Stimulated activated CD4-positive, alpha-beta T cell treated with anti-CD3 and anti-CD28 coated beads, TNF-alpha, amount 100 ng/mL, for 48 hours (primary cell): ENCODE data around the gene SUMO3.
"Not testable (repeated sequence)": the region's sequence is repeated elsewhere in the genome, so short reads cannot be mapped to it uniquely, and the experiment has no call there.

Experiments used
- DNase-seq, 3 donors: peaks; one replicate each; pipeline ENCODE4 v3.0.0-alpha.2; 2020; ENCODE audit warnings: low read depth in 3 of 3

SUMO3 gene

DNA sequence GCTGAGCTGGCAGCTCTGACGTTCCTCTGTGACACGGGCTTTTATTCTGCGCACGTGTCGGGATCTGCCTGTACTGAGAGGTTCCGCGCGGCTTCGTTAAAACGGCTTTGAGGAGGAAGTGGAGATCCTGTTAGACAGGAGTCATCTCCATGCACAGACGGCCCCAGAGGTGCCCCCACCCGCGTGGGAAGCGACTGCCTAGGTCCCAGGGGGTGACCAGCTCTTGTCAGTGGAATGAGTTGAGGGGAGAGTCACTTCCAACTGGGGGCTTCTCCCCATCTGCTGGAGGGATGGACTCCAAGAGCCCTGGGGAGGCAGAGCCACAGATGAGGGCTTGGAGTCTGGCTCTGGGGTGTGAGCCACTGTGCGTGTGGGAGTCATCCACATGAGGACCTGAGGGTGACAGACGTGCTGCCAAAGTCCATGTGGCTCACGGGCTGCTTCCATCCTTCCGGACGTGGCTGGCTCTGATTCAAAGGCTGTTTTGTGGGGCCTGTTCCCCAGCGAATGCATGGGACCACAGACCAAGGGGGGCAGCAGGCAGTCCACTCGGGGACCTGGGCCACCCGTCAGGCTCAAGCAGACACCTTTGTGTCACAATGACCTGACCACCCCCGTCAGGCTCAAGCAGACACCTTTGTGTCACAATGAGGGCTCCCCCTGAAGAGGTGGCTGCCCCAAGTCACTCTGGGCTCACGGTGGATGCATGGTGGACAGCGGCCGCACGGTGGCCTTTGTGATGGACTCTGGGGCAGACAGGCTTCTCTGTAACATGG, 28.8 kb upstream of the SUMO3 start:
- DNase-seq = no peak

DNA sequence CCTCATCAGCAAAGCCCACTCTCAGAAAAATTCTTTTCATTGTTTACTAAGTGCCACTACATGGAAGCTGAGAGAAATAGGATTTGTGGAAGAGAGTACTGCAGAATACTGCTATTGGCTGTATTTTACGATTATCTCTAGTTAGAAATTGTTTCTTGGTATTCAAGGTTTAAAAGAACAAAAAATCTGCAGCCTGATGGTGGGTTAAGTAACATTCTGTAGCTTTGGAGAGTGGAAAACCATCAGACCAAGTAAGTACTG, 28.3 kb upstream of the SUMO3 start:
- DNase-seq = no peak

DNA sequence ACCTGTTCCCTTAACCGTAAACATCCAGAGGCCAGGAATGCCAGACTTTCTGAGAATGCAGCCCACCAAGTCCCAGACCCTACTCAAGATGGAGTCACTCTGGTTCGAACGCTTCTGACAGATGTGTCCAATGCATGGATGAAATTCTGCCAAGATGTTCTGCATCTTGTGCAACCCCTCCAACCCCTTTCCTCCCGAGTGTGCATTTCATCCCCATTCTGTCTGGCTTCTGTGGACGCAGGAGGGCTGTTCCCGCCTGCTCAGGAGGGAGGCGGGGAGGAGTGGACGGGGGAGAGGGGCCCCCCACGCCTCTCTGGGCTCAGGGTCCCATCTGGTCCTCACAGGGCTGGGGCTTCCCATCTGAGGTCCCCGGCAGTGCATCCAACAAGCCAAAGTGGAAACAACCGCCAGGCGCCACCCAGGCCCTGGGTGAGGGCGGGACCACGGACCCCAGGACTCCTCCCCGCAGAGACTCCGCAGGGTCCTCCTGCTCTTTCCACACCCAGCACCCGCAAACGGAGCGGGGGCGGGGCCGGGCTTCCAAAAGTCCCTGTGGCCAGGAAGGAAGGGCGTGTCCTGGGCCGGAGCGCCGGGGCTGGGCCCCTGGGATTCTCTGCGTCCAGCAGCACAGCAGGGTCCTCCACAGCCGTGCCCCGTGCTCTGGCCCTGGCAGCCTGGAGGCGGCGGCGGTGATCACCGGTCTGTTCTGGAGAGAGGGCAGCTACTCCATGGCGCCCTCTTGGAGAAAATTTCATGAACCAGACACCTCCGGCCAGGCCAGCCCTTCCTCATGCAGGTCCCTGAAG, 27.8 kb upstream of the SUMO3 start:
- peak; percentile 41 to 61 (median 41) for DNase-seq

DNA sequence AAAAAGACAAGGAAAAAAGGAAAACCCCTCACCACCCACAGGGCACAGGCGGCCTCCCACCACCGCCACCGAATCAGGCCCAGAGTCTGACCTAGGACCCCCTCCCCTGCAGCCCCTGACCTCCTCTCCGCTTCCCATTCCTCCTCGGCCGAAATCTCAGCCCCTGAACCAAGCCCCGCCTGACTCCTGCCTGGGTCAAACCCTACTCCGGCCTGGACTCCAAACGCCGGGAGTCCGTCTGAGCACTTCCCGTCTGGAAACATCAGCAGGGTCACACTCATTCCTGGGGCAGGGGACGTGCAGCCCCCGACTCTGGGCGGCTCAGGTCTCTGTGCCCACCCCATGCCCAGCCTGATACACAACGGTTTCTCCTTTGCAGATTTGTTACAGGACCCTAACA, 26.4 kb upstream of the SUMO3 start:
- no peak for DNase-seq

DNA sequence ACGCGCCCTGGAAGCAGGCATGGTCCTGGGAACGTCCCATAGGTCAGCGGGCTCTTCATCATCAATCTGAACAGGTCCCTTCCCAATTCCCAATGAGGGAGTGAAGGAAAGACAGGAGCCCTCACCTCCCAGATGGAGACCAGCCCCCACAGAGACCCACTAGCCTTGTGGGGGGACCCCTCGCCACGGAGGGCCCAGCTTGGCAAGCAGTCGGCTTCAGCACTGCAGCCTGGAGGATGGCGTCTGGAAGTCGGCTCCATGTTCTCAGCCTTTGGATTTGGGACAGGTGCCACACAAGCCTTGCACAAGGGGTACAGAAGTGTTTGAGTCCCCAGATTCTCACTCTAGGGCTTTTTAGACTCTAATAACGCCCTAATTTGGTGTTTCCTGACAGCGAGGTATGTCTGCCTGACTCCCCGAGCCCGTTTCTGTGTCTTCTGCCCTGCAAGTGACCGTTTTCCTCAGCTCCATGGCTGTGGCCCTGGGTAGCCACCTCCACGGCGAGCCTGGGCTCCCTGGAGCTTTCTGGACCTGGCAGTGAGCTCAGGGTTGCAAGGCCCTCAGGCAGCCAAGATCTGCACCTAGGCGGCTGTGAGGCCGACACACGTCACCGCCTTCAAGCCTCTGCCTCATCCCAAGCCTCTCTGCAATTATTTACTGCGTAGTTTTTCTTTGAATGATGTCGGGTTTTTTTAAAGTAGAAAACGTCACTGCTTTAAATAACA, 25.0 kb upstream of the SUMO3 start:
- DNase-seq = no peak

DNA sequence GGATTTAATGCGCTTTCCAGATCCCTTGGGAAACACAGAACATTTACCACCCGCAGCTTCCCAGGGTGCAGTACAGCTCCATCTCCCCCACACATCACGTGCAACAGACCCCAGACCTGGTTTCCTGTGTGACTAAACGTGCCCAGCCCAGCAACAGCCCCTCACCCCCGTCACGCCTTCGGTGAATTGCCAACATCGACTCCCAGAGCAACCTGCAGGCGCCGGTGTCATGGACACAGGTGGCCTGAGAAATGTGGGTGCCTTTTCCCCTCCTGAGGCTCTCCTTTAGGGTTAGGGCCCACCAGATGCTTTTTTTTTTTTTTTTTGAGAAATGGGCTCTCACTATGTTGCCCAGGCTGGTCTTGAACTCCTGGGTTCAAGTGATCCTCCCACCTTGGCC, 24.2 kb upstream of the SUMO3 start:
- no peak for DNase-seq

DNA sequence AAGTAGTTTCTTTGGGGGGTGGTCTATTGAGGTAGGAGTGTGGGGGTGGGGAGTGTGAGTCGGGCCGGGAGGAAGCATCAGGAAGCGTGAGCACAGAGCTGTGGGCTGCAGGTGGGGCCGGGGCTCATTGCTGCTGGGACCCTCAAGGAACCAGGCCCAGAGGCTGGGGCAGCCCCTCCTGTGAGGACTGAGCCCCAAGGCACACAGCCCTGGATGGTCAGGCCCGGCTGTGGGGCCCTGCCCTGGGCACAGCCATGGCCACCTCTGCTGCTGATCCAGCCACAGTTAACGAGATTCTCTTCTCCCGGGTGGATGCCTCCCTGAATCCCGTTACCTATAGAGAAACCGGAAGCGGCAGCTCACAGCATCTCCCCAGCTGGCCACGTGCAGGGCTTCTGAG, 22.9 kb upstream of the SUMO3 start:
- no peak for DNase-seq

DNA sequence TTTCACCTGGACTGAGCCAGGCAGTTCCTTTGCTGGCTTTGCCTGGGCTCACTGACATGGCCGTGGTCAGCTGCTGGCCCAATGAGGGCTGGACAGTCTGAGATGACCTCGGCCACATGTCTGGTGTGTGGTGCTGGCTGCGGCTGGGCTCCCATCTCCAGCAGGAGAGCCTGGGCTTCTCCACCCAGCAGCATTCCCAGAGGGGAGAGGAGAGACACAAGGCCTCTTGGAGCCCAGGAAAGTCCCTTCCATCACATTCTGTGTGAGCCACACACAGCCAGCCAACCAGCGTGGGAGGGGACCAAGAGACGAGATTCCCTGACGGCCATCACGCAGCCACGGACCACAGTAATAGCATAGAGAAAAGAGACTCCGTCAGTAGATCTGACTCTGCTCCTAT, 21.1 kb upstream of the SUMO3 start:
- no peak for DNase-seq

DNA sequence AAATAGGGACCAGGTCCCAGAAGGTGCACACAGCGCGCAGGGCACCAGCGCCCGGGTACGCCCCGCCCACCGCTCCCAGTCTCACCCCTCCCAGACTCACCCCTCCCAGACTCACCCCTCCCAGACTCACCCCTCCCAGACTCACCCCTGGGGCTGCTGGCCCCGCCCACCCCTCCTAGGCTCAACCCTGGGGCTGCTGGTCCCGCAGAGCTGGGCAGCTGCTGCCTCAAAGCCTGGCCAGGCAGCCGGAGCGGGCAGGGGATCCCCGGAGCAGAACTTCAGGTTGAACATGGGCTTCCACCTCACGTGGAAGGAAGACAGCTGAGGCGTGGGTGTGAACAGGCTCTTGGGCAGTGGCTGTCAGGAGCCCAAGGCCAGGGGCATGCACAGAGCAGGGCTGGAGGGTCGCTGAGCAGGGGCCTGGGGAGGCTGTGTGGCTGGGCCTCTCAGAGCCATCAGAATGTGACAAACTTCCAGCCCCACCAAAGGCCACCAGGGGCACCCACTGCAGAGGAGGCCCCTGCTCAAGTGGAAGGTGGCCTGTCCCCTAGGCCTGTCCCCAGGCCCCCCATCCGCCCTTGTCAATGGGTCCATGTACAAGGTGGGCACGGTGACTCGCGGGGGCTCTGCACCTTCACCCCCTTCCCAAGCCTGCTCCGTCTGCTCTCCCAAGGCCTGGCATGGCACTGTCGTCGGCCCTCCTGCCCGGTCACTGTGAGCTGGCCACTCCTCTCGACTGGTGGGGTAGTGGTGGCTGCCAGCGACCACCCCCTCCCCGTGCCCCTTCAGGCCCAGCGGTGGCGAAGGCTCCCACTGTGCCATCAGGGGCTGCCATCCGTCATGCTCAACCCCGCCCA, 20.4 kb upstream of the SUMO3 start:
- DNase-seq = no peak

DNA sequence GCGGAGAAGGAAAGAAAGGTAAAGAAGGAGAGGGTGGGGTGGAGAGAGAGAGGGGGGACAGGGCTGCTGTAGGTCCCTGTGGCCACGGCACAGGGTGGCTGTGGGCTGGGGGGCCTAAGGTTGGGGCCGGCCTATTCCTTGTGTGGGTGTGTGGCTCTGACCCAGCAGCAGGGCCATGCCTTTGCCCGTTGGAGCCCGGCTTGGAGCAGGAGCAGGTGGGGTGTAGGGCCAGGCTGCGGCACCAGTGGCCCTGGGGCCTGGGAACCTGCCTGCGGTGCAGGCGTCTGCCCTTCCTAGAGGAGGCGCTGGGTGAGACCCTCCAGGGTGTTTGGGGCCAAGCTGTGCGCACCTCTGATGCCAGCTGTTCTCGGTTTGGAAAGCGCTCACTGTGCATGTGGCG, 19.7 kb upstream of the SUMO3 start:
- DNase-seq = no peak

DNA sequence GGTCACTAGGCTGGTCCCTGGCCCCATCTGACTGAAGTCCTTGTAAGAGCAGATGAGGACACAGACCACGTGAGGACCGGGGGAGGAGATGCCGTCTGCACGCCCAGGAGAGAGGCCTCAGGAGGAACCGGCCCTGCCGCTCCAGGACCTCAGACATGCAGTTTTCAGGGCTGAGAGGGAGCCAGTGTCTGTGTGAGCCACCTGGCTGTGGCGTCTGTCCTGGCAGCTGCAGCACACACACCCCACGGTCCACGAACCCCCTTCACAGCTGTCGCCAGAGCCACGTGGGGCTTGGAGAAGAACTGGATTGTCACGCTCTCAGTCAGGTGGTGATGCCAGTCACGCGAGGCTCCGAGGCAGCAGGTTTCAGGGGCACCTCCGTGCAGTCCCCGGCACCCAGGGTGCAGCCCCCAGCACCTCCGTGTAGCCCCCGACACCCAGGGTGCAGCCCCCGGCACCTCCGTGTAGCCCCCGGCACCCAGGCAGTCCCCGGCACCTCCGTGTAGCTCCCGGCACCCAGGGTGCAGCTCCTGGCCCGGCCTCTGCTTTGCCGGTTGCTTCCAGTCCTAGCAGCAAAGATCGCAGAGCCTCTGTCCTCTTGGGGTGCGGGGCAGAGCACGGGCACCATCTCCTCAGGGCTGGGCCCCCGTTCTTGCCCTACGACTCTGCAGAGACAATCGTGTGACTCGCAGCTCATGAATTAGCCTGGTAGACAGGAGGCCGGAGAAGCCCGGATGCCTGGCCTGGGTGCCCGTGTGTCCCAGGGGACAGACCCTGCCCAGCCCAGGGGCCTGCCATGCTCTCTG, 19.0 kb upstream of the SUMO3 start:
- DNase-seq = no peak

DNA sequence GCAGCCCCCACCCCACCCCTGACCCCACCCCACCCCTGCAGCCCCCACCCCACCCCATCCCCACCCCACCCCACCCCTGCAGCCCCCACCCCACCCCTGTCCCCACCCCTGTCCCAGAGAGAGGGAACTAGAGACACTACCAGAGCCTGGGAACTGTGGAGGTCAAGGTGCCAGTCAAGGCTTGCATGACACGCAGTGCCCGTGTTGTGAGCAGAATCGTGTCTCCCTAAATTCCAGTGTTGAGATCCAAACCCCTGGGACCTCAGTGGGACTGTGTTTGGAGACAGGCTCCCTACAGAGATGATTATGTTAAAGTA, 18.4 kb upstream of the SUMO3 start:
- DNase-seq = no peak

DNA sequence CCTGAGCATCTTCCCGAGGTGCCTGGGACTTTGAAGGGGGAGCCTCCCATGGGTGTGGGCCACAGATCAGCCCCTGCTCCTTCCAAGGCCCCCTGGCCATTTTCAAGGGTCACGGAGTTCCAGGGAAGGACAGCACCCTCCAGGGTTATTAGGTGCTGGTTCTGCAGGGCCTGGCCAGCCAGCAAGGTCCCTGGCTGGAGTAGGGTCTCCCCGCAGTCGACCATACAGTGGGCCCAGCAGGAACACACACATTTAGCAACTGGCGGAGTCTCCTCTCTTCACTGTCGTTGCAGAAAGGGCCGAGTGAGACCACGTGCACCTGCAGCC, 17.7 kb upstream of the SUMO3 start:
- no peak for DNase-seq

DNA sequence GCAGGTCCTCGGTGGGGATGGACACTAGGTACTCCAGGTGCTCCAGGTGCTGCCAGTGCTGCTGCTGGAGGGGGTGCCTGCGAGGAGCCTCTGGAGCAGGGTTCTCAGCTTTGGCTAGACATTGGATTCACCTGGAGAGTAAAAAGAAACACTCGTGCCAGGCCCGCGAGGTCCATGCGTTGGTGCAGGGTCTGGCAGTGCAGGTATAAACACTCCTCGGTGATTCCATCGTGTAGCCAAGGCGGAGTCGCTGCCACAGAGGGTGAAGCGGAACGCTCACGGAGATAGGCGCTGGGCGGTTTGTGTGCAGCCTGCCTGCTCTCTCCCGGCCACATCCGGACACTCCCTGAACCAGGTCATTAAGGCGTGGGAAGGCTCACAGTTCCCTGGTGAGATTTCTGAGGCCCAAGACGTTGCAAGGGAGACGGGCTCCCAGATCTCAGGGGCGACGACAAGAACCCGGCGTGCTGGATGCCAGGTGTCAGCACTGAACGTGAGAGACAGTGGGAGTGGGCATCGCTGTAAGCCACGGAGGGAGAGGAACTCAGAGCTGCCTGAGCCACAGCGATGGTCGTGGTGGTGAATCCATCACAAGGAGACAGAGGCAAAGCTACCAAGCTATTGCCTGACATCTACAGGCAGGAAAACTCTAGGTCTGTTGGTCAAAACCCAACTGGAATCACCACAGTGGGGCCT, 17.2 kb upstream of the SUMO3 start:
- DNase-seq = no peak

DNA sequence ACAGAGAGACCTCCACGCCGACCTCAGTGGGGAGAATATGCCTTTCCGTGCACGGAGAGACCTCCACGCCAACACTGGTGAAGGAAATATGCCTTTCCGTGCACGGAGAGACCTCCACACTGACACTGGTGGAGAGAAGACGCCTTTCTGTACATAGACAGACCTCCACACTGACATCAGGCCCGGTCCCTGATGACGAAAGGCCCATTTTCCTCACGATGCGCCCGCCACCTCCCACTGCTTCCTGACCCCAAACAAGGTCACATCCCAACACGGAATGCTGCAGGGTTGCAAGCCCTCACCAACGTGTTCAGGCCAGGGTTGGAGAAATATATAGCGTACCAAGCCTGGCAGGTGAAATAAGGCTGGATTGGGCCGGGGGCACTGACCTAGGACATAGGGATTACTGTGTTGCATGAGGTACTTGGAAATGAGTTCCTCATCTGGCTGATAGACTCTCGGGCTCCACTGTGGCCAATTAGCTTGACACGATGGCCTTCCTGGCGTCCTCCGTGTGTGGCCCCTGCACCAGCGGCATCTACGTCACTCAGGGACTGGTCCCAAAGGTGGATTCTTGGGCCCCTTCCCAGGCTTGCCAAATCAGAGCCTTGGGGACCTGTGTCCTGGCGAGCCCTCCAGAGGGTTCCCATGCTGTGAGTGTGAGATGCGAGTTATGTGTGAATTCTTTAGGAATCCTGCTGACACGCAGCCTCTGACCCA, 16.5 kb upstream of the SUMO3 start:
- DNase-seq = no peak

DNA sequence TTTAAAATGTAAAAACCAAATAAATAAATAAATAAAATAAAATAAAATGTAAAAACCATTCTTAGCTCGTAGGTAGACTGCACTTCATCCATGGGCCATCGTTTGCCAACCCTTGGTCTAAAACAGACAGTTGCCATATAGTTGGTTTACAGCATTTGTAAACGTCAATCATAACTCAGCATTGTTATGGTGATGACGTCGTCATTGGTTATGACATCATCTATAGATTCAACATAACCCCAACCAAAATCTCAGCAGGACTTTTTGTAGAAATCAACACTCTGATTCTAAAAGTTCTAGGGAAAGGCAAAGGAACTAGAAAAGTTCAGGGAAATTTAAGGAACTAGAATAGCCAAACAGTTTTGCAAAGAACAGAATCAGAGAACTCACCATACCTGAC, 15.8 kb upstream of the SUMO3 start:
- no peak for DNase-seq

DNA sequence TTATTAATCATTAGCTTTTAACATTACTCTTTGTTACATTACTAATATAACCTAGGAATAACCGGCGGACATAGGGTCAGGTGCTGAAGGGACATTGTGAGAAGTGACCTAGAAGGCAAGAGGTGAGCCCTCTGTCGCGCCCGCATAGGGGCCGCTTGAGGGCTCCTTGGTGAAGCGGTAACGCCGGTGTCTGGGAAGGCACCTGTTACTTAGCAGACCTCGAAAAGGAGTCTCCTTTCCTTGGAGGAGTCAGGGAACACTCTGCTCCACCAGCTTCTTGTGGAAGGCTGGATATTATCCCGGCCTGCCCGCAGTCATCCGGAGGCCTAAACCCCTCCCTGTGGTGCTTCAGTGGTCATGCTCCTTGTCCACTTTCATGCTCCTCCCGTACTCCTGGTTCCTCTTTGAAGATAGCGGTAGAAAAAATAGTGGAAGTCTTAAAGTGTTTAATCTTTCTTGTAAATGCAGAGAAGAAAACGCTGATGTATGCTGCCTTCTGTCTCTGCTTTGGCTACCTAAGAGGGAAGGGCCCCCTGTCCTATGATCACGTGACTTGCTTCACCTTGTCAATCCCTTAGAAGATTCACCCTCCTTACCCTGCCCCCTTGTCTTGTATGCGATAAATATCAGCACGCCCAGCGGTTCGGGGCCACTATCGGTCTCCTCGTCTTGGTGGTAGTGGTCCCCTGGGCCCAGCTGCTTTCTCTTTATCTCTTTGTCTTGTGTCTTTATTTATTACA, 14.8 kb upstream of the SUMO3 start:
- not testable (repeated sequence) for DNase-seq

DNA sequence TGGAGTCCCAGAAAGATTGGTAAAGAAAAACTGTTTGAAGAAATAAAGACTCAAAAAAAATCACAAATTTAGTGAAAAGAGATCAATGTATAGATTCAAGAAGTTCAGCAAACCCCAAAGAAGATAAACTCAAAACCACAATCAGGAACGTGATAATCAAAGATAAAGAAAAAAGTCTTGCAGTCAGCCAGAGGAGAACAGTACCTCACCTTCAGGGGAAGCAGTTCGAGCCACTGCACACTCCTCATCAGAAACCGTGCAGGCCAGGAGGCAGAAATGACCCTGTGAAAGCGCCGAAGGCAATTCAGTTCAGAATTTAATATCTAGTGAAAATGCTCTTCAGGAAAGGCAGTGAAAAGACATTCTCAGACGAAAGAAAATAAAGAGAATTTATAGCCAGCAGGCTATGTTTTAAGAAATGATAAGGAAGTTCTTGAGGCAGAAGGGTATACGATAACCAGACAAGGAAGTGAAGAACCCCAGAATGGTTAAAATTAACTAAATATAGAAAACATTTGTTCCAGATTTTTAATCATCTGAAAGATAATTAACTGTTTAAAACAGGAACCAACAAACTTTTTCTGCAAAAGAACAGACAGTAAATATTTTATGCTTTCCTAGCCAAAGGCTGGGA, 13.5 kb upstream of the SUMO3 start:
- no peak for DNase-seq

DNA sequence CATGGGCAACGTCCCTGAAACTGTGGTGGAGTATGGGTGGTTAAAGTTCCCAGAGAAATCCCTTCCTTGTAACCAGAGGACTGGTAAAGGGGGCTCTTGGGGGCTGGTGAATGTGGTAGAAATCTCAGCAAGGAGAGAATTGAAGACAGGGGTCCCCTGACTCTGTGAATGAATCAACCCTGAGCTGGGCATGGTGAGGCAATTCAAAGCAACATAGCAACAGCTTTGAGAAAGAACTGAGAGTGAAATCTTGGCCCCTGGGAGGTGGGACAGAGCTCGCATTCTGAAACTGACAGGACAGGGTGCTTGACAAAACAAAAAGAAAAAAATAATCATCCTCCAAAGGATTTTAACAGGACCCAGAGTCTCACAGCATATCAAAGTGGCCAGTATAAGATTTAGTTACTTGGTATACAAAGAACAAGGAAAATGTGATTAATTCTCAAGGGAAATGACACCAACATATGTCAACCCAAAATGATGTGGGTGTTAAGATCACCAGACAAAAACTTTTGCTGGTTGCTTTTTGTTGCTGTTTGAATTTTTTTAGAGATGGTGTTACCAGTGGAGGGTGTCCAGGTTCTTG, 11.7 kb upstream of the SUMO3 start:
- no peak for DNase-seq
